Hematopoietic multipotent progenitor cell treated with erythropoietin and hydrocortisone succinate and interleukin-3 and kit ligand, for 8 days (in vitro differentiated cells): ENCODE results near the gene ATP8A1.
"Not testable (repeated sequence)": the region's sequence is repeated elsewhere in the genome, so short reads cannot be mapped to it uniquely, and the experiment has no call there.

ENCODE experiments used
- DNase-seq: peaks from one replicate; pipeline ENCODE4 v3.0.0-alpha.2; 2015

The ATP8A1 gene

GRCh38 chr4:42398171-42398870, 258.6 kb downstream of the ATP8A1 start:
- no peak for DNase-seq

- no peak for DNase-seq
Observed at GRCh38 chr4:42397635-42398170, 259.2 kb downstream of the ATP8A1 start.

GRCh38 chr4:42396752-42397634, 259.9 kb downstream of the ATP8A1 start, which contains the start of gene SHISA3:
SHISA3 (plus strand) TSS chr4:42397488; CDS start chr4:42398057, 569 bp downstream.
- no peak for DNase-seq

GRCh38 chr4:42396361-42396751, 260.5 kb downstream of the ATP8A1 start:
- DNase-seq, result no peak

DNA sequence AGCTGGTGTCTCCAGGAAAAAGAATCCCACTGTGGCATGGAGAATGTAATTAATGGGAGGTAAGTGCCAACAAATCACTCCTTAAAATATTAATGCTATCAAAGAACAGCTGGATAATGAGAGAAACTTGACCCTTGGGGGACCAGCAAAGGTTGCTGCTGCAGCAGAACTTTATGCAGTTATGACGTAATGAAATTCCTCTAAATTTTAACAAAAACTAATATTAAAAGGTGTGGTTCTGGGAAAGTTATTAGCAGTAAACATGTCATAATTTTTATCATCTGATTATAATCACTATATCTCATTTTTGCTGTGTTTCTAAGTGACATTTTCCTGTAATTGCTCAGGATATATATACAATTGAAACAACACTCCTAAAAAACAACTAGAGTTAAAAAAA, 261.3 kb downstream of the ATP8A1 start:
- no peak for DNase-seq

DNA sequence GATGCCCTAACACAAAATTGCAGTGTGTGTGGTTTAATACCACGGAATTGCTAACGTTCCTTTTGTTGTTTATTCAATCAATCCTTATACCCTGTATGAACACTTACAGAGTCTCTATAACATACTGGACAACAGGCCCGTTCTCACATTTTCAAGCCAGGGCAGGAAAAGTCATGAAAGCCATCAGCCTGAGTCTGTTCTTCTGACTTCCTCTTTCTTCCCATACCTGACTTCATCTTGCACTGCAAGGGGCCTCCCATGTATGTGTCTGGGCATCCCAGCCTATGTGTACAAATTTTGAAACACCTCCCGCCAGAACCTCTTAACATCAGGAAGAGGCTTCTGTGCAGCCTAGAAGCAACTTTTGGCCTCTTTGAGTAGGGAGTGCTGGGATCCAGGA, 264.5 kb downstream of the ATP8A1 start:
- no peak for DNase-seq

GRCh38 chr4:42391981-42392380, 264.9 kb downstream of the ATP8A1 start:
- no peak for DNase-seq

DNA sequence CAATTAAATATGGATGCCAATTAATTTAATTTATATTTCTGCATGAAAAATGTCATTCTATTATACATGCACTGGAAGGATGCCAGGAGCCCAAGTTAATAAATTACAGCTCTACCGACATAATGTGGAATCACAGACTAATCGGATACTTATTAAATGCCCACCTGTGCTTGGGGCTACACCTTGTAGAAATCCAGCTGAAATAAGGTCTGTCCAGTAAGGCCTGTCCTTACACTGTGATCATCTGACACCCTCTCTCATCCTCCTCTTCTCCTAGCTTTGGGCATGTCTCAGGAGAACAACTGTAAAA, 265.6 kb downstream of the ATP8A1 start:
- no peak for DNase-seq

- no peak for DNase-seq
Observed at GRCh38 chr4:42390622-42391354, 266.1 kb downstream of the ATP8A1 start.

DNA sequence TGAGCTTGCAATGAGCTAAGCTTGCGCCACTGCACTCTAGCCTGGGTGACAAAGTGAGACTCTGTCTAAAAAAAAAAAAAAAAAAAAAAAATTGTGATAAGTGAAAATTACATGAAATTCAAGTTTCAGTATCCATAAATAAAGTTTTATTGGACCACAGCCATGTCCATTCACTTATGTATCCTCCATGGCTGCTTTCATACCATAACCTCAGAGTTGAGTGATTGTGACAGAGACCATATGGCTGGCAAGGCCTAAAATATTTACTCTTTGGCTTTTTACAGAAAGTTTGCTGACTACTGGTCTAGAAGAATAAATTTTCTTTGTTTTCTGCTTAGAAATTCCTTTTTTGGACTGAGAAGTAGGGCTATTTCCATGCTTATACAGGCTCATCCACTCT, 271.4 kb downstream of the ATP8A1 start:
- no peak for DNase-seq

DNA sequence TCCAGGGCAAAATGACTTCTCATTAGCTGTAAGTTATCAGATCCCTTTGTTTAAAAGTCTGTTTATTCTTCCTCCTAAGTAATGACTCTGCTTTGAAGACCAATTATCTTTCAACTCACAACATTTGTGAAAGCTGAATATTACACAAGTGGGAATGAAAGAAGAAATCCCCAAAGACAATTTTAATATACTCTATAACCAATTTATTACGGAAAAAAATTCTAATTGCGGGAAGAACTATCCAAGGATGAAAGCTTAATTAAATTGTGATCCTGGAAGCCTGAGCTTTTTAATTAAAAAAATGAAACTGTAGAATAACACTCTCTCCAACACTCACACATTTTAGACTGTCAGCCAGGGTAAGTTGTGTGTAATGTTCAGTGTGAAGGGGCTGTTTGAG, 275.2 kb downstream of the ATP8A1 start:
- no peak for DNase-seq

- no peak for DNase-seq
Observed at GRCh38 chr4:42377497-42377896, 279.4 kb downstream of the ATP8A1 start.

DNA sequence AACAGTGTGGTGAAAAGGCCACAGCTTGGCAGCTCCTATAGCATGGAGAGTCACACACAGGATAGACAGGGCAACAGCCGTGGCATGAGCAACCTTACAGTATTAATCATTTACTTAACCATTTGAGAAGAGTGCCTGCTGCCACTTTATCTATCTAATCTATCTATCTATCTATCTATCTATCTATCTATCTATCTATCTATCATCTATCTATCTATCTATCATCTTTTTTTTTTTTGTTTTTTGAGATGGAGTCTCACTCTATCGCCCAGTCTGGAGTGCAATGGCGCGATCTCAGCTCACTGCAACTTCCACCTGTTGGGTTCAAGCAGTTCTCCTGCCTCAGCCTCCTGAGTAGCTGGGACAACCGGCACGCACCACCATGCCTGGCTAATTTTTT, 284.6 kb downstream of the ATP8A1 start:
- not testable (repeated sequence) for DNase-seq

GRCh38 chr4:42371305-42372252, 285.3 kb downstream of the ATP8A1 start:
- peak; percentile 31 for DNase-seq

DNA sequence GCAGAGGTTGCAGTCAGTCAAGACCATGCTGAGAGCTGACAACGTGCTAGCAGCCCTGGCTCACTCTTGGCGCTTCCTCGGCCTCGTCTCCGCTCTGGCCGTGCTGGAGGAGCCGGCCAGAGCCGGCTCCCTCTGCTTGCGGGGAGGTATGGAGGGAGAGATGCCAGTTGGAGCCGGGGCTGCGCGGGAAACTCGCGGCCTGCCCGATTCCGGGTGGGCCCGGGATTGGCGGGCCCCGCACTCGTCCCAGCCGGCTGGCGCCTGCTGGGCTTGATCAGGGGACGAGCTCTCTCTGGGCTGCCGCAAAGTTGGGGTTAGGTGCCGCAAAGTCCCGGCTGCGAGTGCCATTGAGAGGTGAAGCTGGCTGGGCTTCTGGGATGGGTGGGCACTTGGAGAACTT, 287.4 kb downstream of the ATP8A1 start:
- no peak for DNase-seq

DNA sequence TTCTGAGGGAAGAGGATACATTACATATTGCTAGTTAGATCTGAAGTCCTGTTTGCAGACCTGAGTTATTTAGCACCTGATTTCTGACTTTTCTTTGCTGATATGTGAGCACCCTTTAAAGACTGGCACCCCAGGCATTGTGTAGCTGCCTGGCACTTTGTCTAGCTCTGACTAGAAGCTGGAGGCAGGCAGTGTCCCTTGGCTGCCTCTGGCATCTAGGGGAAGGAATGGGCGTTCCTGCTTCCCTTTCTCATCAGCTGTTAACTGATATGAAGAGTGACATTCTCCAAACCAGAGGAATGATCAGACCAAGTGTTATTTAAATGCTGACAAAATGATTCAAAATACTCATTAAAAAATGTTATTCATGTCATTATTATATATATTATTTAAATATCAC, 289.9 kb downstream of the ATP8A1 start:
- DNase-seq, result no peak

- no peak for DNase-seq
Observed at GRCh38 chr4:42364266-42365053, 292.4 kb downstream of the ATP8A1 start.

GRCh38 chr4:42363614-42364013, 293.3 kb downstream of the ATP8A1 start:
- DNase-seq, result no peak

- DNase-seq, result no peak
Observed at GRCh38 chr4:42362591-42362990, 294.3 kb downstream of the ATP8A1 start.

GRCh38 chr4:42361456-42361855, 295.4 kb downstream of the ATP8A1 start:
- DNase-seq, result no peak

- no peak for DNase-seq
Observed at GRCh38 chr4:42360256-42360669, 296.6 kb downstream of the ATP8A1 start.
